OCI-M2 (cell line): ENCODE data around the gene GAB2.
"Not testable (repeated sequence)": the region's sequence is repeated elsewhere in the genome, so short reads cannot be mapped to it uniquely, and the experiment has no call there.

Experiments
- DNase-seq: peaks from one replicate; lab custom pipeline; 2025; ENCODE audit not compliant: unreplicated experiment; lab: John Stamatoyannopoulos, UW

GAB2 gene, protein sequence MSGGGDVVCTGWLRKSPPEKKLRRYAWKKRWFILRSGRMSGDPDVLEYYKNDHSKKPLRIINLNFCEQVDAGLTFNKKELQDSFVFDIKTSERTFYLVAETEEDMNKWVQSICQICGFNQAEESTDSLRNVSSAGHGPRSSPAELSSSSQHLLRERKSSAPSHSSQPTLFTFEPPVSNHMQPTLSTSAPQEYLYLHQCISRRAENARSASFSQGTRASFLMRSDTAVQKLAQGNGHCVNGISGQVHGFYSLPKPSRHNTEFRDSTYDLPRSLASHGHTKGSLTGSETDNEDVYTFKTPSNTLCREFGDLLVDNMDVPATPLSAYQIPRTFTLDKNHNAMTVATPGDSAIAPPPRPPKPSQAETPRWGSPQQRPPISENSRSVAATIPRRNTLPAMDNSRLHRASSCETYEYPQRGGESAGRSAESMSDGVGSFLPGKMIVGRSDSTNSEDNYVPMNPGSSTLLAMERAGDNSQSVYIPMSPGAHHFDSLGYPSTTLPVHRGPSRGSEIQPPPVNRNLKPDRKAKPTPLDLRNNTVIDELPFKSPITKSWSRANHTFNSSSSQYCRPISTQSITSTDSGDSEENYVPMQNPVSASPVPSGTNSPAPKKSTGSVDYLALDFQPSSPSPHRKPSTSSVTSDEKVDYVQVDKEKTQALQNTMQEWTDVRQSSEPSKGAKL

DNA sequence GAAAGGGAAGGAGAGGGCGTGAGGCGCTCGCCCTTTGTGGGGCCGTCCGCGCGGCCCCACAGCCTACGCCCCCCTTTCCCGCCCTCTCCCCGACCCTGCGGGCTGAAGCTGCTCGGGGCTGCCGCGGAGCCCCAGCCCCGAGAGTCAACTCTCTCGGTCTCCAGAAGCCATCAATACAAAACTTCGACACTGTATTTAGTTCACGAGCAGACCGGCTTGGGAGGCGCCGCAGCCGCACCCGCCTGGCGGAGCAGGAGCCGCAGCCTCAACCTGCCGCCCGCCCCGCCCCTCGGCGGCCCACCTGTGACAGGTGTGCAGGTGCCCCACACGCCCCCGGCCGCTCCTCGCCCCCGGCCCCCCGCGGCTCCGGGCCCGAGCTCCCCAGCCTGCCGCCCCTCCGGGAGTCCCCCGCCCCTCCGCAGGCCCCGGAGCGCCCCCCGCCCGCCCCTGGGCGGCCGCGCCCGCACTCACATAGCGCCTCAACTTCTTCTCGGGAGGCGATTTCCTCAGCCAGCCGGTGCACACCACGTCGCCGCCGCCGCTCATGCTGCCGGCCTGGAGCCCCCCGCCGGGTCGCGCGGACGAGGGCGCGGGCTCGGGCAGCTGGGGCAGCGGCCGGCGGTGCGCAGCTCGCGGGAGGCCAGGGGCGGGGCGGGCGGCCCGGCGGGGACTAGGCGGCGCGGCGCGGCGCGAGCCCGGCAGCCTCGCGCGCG, at the start of gene GAB2:
Gene GAB2, minus strand, starts transcription at position 646 of the 713 bp plus-strand sequence. Its CDS starts 100 bp downstream, at position 546.
- no peak for DNase-seq

DNA sequence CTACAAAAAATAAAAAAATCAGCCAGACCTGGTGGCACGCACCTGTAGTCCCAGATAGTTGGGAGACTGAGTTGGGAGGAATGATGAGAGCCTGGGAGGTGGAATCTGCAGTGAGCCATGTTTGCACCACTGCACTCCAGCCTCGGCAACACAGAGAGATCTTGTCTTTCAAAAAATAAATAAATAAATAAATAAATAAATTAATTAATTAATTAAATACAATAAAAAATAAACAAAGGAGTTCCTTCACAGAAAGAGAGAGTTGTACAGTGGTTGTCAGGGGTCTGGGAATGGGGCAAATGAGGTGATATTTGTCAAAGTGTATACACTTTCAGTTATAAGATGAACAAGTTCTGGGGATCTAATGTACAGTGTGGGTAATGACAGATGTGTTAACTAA, 49.8 kb upstream of the GAB2 start:
- no peak for DNase-seq

DNA sequence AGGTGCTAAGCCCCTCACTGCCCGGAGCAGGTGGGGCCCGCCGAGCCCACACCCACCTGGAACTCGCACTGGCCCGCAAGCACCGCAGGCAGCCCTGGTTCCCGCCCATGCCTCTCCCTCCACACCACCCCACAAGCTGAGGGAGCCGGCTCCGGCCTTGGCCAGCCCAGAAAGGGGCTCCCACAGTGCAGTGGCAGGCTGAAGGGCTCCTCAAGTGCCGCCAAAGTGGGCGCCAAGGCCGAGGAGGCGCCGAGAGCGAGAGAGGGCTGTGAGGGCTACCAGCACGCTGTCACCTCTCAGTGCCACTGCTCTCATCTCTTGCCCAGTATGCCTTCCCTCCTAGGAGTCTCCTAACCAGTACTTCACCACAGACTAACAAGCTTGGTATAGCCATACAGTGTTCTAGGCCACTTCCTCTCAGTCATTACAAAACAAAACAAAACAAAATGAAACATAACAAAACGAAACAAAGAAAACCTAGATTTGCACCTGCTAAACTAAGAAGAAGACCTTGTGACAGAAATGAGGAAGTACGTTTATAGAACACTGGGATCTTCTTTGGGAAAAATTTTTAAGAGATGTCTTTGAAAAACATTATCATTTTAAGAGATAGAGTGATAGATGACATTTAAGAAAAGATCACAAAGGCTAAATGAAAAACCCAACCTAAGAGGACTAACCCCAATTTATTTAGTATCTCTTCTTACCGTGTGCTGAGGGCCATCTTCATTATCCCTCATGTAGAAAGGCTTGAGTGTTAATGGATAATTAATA, 47.7 kb upstream of the GAB2 start:
- DNase-seq: no peak

DNA sequence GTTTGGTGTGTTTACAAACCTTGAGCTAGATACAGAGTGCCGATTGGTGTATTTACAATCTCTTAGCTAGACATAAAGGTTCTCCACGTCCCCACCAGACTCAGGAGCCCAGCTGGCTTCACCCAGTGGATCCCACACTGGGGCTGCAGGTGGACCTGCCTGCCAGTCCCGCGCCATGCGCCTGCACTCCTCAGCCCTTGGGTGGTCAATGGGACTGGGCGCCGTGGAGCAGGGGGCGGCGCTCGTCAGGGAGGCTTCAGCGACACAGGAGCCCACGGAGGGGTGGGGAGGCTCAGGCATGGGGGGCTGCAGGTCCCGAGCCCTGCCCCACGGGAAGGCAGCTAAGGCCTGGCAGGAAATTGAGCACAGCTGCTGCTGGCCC, 47.2 kb upstream of the GAB2 start:
- DNase-seq: not testable (repeated sequence)

DNA sequence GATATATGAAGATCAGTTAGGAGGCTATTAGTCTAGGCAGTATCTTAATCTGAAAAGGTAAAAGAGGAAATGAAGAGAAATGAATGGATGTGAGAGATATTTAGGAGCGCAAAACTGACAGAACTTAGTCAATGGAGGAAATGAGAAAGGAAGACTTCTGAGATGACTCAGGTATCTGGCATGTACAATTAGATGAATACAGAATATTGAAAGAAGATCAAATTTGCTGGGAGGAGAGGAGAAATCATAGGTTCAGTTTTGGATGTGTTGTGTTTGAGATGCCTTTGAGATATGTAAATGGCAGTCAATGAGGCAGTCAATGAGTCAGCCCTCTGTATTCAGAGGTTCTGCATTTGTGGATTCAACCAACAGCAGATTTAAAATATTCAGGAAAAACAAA, 42.9 kb upstream of the GAB2 start:
- no peak for DNase-seq

DNA sequence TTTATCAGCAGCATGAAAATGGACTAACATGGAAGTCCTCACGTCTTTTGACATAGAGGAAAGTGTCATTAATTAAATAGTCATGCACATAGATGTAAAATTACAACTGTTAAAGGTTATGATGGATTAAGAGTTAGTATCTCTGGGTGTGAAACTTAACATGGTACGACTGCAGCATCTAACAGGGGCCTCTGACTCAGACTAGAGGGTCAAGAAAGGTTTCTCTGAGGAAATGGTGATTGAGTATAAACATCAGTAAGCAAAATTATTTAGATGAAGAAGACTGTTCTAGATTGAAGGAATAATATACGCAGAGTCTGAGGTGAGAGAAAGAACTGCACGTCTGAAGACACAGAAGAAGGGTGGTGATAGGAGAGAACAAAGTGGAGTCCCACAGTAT, 42.1 kb upstream of the GAB2 start:
- DNase-seq: no peak

DNA sequence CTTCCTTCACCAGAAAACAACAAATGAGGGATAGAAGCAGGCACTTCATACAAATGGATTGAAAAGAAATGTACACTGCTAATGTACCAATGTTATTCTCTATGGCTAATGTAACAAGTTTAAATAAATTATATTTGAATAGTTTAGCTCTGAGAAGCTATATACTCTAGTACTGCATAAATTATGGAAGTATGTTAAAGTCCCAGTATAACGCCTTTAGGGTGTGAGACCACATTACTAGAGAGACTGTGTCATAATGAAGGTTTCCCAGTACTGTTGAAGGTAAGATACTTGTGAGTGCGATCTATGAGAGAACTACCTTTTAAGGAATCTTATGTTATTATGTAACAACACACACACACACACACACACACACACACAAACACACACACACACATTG, 39.8 kb upstream of the GAB2 start:
- DNase-seq: no peak

DNA sequence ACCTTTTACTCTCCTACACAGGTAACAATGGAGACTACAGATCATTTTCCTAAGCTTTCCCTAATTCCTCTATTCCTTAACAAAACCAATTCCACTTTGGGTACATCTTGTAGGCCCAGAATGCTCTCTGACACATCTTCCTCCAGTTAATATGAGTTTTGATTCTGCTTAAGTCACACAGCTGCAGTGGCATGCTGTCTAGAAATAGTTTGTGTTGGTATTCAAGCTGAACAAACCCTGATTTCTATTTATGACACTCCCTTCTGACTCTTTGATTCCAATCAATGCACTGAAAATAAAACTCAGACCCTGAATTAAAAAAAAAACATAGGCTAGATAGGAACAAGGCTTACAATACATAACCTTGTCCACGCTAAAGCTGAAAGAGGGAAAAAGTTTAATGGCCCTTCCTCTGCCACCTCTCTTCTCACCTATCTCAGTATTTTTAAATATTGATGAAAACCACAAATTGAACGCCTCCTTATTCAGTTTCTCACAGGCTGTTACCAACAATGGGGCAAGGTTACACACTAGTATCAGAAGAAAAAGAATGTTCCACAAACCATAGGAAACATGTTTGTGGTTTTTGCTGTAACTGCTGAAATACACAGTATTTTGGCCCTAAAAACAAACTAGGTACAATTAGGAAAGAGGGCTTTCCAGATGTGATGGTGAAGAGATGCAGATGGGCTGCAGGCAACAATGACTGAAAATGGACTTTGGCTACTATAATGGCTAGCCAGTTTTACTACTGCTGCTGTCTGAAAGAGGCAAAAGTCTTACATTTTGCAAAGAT, 35.7 kb upstream of the GAB2 start:
- DNase-seq: no peak

DNA sequence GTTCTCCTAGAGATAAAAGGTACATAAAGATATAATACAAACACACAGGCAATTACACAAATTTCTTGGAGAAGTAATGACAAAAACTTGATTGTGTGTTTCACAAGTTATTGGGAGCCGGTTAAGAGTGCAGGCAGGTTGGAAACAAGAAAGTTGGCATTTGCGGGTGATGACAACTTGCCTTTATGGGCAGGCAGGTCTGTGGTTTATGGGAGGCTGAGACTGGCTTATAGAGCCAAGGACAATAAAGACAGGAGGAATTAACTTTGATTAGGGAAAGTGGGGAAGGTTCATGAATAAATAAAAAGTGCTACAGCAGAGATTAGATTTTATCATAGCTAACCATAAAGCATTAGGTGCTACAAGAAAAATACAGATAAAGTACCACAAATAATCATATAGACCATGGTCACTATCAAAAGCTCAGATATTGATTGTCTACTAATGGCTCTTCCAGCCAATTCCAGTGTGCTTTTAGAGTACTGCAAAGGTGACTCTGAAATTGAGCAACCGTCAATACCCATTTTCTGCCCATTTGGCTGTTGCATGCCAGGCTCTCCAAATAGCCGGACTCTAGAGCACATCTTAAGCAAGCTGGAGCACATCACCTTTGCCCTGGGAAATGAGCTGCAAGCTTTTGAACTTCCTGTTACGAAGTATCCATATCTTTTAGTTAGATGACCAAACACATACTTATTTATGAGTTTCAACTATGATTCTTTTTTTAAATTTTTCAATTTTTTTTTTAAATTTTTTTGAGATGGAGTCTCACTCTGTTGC, 33.9 kb upstream of the GAB2 start:
- DNase-seq: no peak

DNA sequence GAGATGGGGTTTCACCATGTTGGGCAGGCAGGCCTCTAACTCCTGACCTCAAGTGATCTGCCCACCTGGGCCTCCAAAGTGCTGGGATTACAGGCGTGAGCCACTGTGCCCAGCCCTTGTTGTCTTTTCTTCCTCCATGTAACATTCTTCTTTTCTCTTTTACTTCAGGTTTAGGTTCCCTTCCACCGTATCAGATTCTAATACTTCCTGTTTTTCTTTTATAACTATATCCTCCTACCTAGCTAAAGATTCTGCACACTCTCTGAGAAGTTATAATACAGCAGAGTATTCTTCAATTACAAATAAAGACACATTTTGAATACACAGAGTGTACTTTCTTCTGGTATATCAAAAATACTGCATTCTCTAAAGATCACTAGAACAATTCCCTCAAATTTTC, 33.2 kb upstream of the GAB2 start:
- DNase-seq: no peak

DNA sequence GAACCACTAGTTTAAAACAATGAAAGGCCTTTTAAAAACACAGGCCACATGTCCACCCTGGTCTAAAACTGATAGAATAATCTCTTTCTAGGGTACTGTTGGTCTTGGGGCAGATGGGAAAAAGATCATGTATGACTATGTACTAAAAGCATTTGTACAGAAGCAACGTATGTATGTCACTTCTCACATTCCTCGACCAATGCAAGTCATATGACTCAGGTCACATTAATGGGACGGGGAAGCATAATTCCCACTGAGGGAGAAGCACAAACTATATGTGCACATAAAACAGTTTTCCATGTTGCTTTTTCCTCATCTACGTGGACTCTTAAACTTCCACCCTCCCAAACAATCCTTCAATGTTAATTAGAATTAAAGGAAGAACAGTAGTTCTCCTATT, 32.2 kb upstream of the GAB2 start:
- DNase-seq: no peak

DNA sequence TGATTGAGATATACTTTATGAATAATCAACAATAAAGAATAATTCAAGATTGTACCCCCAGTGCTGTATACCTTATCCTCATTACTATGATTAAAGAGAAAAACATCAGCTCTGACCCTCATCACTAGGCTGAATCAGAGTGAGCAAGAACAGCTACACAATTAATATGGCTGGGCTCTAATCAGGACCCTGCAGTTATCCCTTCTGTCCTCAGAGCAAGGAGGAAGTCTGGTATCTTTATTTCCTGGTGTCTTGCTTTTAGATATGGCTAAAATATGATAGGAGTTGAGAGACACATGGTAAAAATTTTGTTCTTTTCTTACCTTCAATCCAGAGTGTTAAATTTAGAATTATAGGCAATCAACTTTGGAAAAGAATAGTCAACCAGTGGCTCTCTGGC, 28.6 kb upstream of the GAB2 start:
- DNase-seq: no peak

DNA sequence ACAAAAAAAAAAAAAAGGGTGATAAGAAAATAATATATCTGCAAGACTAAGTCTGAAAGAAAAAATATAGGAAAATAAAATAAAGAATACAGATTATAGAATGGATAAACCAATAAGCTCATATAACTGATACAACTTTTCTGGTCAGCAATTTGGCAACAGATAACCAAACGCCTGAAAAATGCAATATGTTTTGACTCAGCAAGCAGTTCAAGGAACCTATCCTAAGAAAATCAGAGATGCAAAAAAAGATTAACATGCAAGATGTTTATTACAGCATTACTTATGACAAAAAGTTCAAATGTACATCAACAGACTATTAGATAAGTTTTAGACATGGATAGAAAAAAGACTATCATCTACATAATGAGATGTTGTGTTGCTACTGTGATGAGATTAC, 27.1 kb upstream of the GAB2 start:
- no peak for DNase-seq

DNA sequence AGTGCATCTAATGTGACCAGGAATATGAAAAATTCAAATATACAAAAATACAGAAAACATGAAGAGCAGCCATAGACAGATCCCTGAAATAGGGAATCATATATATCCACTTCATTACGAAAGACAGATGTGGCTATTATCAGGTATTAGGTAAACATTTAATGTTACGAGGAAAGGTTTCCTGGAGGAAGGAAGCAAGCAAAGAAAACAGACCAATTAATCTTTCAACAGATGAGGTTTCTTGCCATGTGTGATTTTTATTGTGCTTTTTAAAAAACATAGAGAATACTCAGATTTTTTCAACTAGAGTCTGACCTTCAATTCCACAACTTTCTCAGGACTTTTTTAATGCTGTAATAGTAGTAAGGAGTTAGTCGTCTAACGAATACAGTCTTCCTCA, 24.3 kb upstream of the GAB2 start:
- DNase-seq: no peak

DNA sequence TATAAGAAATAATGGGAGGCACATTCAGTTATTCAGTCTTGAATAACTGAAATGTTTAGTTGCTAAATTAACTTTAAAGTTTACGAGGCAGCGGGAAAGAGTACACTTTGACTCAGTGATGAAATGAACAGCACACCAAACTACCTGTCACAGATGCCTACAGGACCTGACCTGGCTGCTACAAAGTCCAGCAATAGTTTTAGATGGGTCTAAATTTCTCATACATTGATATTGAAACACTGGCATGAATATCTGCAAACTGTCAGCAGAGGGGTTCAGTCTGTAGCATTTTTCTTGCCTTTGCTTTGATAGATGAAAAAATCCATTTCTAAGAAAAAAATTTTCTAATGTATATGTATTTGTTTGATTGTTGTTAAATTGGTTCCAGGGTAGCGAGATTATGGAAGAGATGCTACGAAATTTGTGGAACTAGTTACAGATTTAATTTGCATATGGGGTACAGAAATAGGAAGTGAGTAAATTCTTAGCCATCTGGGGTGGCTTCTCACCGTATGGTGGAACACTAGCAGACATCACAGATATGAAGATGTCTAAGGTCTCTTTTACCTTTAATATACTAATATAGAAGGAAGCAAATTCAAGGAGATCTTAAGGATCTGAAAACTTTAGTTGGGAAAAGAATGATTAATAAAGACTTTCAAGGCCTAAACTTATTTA, 20.8 kb upstream of the GAB2 start:
- no peak for DNase-seq

DNA sequence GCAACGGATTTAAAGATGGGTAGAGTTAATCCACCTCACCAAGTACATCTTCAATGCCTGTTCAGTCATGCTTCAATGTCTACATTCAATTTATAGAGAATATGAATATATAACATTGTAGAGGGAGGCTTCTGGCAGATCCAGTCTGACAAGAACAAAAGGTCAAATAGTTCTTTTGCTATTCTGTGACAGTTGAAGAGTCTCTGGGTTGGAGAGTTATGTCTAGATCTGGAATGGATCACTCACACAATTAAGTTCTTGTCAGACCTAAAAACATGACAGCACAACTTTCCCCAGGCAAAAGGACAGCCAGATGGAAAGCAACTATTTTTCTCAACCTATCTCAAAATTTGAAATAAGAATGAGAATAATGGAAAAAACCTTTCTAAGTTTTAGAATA, 15.3 kb upstream of the GAB2 start:
- DNase-seq: no peak

DNA sequence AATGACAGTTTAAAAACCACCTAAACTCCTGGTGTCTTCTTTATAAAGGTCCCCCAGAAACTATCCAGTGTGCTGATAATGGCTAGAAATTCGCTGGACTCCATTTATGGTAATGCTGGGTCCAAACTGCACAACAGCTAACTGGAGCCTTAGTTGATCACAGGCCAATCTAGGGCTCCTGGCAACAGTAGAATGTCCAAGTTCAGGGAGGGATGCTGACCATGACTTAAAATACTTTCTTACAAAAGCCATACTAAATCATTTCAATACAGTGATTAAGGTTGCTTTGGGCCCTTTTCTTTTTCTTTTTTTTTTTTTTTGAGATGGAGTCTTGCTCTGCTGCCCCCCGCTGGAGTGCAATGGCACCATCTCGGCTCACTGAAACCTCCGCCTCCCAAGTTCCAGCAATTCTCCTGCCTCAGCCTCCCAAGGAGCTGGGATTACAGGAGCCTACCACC, 14.5 kb upstream of the GAB2 start:
- no peak for DNase-seq

DNA sequence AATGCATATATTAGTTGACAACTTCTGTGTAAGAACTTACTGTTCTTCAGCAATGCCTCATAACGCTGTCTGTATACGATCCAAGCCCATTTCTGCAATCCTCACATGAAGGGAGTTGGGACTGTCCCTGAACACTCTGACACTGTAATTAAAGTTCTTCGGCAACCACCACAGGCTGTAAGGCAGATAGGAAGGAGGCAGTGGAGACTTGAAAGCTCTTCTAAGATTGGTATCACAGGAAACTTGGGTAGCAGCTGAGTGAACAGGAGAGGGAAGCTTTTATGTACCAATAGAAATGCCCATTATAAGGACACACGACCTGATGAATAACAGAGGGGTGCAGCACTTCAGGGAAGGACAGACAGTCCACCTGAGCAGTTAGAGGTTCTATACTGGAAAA, 12.0 kb upstream of the GAB2 start:
- DNase-seq: no peak

DNA sequence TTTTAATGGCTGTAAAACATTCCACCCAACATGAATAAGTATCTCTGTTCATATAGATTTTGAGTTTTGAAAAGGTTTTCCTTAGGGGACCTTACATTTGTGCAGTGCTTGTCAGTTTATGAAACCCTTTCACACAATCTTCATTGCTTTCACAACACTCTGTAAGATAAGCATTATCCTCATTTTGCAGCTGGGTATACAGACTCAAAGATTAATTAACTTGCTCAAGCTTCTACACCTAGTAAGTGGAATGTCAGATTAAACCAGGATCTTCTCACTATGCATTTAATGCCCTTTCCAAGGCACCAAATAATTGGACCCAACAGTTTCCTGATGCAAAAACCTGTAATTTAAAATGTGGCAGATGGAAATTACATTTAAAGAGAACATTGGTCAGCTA, 11.6 kb upstream of the GAB2 start:
- no peak for DNase-seq
